Transverse colon (tissue), 4 donors: ENCODE results near the gene TBL1XR1.

Source experiments
- POLR2AphosphoS5 ChIP-seq, 3 donors: sonication (generic); formaldehyde crosslinking; IDR thresholded peaks; one replicate each; pipeline ENCODE4 v1.6.1; 2016; ENCODE audit warnings: antibody characterized with exemption in 3 of 3
- TF ChIP-seq, protein P1 (sequence below), 5 experiments: fragments of 200-600 bp in 3 of 5; fragments of 450-650 bp in 2 of 5; sonication (generic) in 3 of 5; IDR thresholded peaks; 1 replicate in 2 of 5; 2 replicates in 3 of 5; pipeline ENCODE4 v1.5.1; 2016 to 2017; ENCODE audit warnings: antibody characterized with exemption in 5 of 5, inconsistent platforms in 3 of 5, mild to moderate bottlenecking in 2 of 5, moderate library complexity in 1 of 5

DNA sequence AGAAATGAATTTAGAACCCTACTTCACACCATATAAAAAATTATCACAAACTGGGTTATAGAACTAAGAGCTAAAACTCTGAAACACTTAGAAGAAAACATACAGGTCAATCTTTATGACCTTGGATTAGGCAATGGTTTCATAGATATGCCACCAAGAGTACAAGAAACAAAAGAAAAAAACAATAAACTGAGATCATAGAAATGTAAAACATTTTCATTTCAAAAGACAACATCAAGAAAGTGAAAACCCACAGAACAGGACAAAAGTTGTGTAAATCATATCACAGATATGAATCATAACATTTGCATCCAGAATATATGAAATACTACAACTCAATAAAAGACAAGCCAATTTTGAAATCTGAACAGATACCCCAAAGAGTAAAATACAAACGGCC is 72.4 kb downstream of the TBL1XR1 start:
- TF ChIP-seq, protein P1, sequence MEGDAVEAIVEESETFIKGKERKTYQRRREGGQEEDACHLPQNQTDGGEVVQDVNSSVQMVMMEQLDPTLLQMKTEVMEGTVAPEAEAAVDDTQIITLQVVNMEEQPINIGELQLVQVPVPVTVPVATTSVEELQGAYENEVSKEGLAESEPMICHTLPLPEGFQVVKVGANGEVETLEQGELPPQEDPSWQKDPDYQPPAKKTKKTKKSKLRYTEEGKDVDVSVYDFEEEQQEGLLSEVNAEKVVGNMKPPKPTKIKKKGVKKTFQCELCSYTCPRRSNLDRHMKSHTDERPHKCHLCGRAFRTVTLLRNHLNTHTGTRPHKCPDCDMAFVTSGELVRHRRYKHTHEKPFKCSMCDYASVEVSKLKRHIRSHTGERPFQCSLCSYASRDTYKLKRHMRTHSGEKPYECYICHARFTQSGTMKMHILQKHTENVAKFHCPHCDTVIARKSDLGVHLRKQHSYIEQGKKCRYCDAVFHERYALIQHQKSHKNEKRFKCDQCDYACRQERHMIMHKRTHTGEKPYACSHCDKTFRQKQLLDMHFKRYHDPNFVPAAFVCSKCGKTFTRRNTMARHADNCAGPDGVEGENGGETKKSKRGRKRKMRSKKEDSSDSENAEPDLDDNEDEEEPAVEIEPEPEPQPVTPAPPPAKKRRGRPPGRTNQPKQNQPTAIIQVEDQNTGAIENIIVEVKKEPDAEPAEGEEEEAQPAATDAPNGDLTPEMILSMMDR (IDR thresholded peaks at IDR 0.05): no peak
- no peak for TF ChIP-seq POLR2AphosphoS5 (IDR thresholded peaks at IDR 0.05)
